Testis (tissue), 2 donors: Measurements from ENCODE around the gene TPMT.

ENCODE experiments used
- CTCF ChIP-seq, 3 experiments: fragments of 450-650 bp in 2 of 3; fragments of 200-600 bp in 1 of 3; sonication (generic) in 1 of 3; IDR thresholded peaks; one replicate each; pipeline ENCODE4 v1.5.1; 2016 to 2019; ENCODE audit warnings: antibody characterized with exemption in 3 of 3, mild to moderate bottlenecking in 2 of 3, moderate library complexity in 1 of 3
- POLR2A ChIP-seq: fragments of 450-650 bp; IDR thresholded peaks from one replicate; pipeline ENCODE4 v1.6.1; 2017; ENCODE audit warnings: antibody characterized with exemption, mild to moderate bottlenecking, moderate library complexity

GRCh38 chr6:18087396-18088165 is 67.3 kb downstream of the TPMT start:
- no peak for TF ChIP-seq CTCF (IDR thresholded peaks at IDR 0.05)
- no peak for TF ChIP-seq POLR2A
